ENCODE data around the gene LRRC7. TPM values are rescaled to one million over a fixed set of nuclear protein-coding genes. Genes with fewer than 3 reads are reported as not detected.
"Not testable (repeated sequence)": the region's sequence is repeated elsewhere in the genome, so short reads cannot be mapped to it uniquely, and the experiment has no call there.

Gene LRRC7
- total RNA-seq, 2 experiments from 2014 or later, result not detected

- ATAC-seq (ENCODE audit: low read depth), result no peak
- no peak overlapping the region for H3K4me3 Mint-ChIP-seq
- no peaks in the 10 kb centered on the region for H3K27me3 Mint-ChIP-seq
- H3K27ac Mint-ChIP-seq, result no peak overlapping the region
- H3K36me3 Mint-ChIP-seq, result no peaks in the 10 kb centered on the region
- POLR2A ChIA-PET, result no interaction called here
- no peaks in the 10 kb centered on the region for H3K4me1 Mint-ChIP-seq
- H3K9me3 Mint-ChIP-seq, result peaks cover 2% of the 10 kb centered on the region
- DNase-seq, result no peak
Measured at GRCh38 chr1:69852151-69852550, 284.4 kb downstream of the LRRC7 start.

GRCh38 chr1:69852706-69853105, 285.0 kb downstream of the LRRC7 start:
- Mint-ChIP-seq H3K4me3 (no peak overlapping the region), H3K36me3 (no peaks in the 10 kb centered on the region), H3K27ac (no peak overlapping the region), H3K4me1 (no peaks in the 10 kb centered on the region), H3K27me3 (no peaks in the 10 kb centered on the region), H3K9me3 (peaks cover 1% of the 10 kb centered on the region)
- no peak for DNase-seq
- ATAC-seq (ENCODE audit: low read depth), result no peak
- POLR2A ChIA-PET, result no interaction called here

- DNase-seq, result no peak
- peaks cover 2% of the 10 kb centered on the region for H3K9me3 Mint-ChIP-seq
- H3K4me1 Mint-ChIP-seq, result no peaks in the 10 kb centered on the region
- H3K27ac Mint-ChIP-seq, result no peak overlapping the region
- no peaks in the 10 kb centered on the region for H3K27me3 Mint-ChIP-seq
- no peak for ATAC-seq (ENCODE audit: low read depth)
- POLR2A ChIA-PET, result no interaction called here
- no peak overlapping the region for H3K4me3 Mint-ChIP-seq
- no peaks in the 10 kb centered on the region for H3K36me3 Mint-ChIP-seq
Measured at GRCh38 chr1:69858534-69858933, 290.8 kb downstream of the LRRC7 start.

- Mint-ChIP-seq H3K4me1 (no peaks in the 10 kb centered on the region), H3K4me3 (no peak overlapping the region), H3K27ac (no peak overlapping the region), H3K27me3 (no peaks in the 10 kb centered on the region), H3K9me3 (peaks cover 2% of the 10 kb centered on the region), H3K36me3 (no peaks in the 10 kb centered on the region)
- DNase-seq, result no peak
- ATAC-seq (ENCODE audit: low read depth), result no peak
- POLR2A ChIA-PET, result no interaction called here
Measured at GRCh38 chr1:69861641-69862040, 293.9 kb downstream of the LRRC7 start.

GRCh38 chr1:69862906-69863305, 295.2 kb downstream of the LRRC7 start:
- Mint-ChIP-seq H3K36me3 (no peaks in the 10 kb centered on the region), H3K27me3 (no peaks in the 10 kb centered on the region), H3K9me3 (no peaks in the 10 kb centered on the region), H3K4me3 (no peak overlapping the region), H3K4me1 (no peaks in the 10 kb centered on the region), H3K27ac (no peak overlapping the region)
- DNase-seq (no peak), ATAC-seq (ENCODE audit: low read depth) (no peak)
- POLR2A ChIA-PET, result no interaction called here

- no peak for DNase-seq
- no peak overlapping the region for H3K4me3 Mint-ChIP-seq
- POLR2A ChIA-PET, result no interaction called here
Measured at GRCh38 chr1:69863704-69864103, 296.0 kb downstream of the LRRC7 start.

GRCh38 chr1:69871412-69871811, 303.7 kb downstream of the LRRC7 start:
- no peak overlapping the region for H3K27ac Mint-ChIP-seq
- H3K4me3 Mint-ChIP-seq, result no peak overlapping the region
- POLR2A ChIA-PET, result no interaction called here
- peaks cover 2% of the 10 kb centered on the region for H3K9me3 Mint-ChIP-seq
- DNase-seq (no peak), ATAC-seq (ENCODE audit: low read depth) (no peak)
- no peaks in the 10 kb centered on the region for H3K27me3 Mint-ChIP-seq
- H3K4me1 Mint-ChIP-seq, result no peaks in the 10 kb centered on the region
- H3K36me3 Mint-ChIP-seq, result no peaks in the 10 kb centered on the region

More at GRCh38 chr1:69863704-69864103, 296.0 kb downstream of the LRRC7 start:
- no peak for ATAC-seq (ENCODE audit: low read depth)
- Mint-ChIP-seq H3K4me1 (no peaks in the 10 kb centered on the region), H3K27ac (no peak overlapping the region), H3K9me3 (peaks cover 2% of the 10 kb centered on the region), H3K36me3 (no peaks in the 10 kb centered on the region), H3K27me3 (no peaks in the 10 kb centered on the region)

GRCh38 chr1:69878338-69878737, 310.6 kb downstream of the LRRC7 start:
- Mint-ChIP-seq H3K27me3 (no peaks in the 10 kb centered on the region), H3K36me3 (no peaks in the 10 kb centered on the region), H3K4me1 (no peaks in the 10 kb centered on the region), H3K4me3 (no peak overlapping the region), H3K9me3 (peaks cover 6% of the 10 kb centered on the region), H3K27ac (no peak overlapping the region)
- DNase-seq (no peak), ATAC-seq (ENCODE audit: low read depth) (no peak)
- POLR2A ChIA-PET, result no interaction called here

GRCh38 chr1:69888016-69888415, 320.3 kb downstream of the LRRC7 start:
- H3K36me3 Mint-ChIP-seq; H3K4me1 Mint-ChIP-seq; H3K27me3 Mint-ChIP-seq; POLR2A ChIA-PET; H3K9me3 Mint-ChIP-seq; ATAC-seq (ENCODE audit: low read depth); DNase-seq; H3K4me3 Mint-ChIP-seq; H3K27ac Mint-ChIP-seq: not testable (repeated sequence)

GRCh38 chr1:69888657-69889056, 320.9 kb downstream of the LRRC7 start:
- DNase-seq, result no peak
- Mint-ChIP-seq H3K4me1 (no peaks in the 10 kb centered on the region), H3K27me3 (no peaks in the 10 kb centered on the region), H3K4me3 (no peak overlapping the region), H3K27ac (no peak overlapping the region), H3K9me3 (peaks cover 9% of the 10 kb centered on the region), H3K36me3 (no peaks in the 10 kb centered on the region)
- POLR2A ChIA-PET, result no interaction called here
- no peak for ATAC-seq (ENCODE audit: low read depth)

GRCh38 chr1:69898403-69898947, 330.8 kb downstream of the LRRC7 start:
- POLR2A ChIA-PET, result no interaction called here
- Mint-ChIP-seq H3K36me3 (no peaks in the 10 kb centered on the region), H3K9me3 (no peaks in the 10 kb centered on the region), H3K27me3 (no peaks in the 10 kb centered on the region), H3K27ac (no peak overlapping the region), H3K4me3 (no peak overlapping the region), H3K4me1 (no peaks in the 10 kb centered on the region)
- DNase-seq (no peak), ATAC-seq (ENCODE audit: low read depth) (no peak)

GRCh38 chr1:69911301-69911801, 343.6 kb downstream of the LRRC7 start:
- ATAC-seq (ENCODE audit: low read depth), result no peak

GRCh38 chr1:69913977-69914376, 346.3 kb downstream of the LRRC7 start:
- Mint-ChIP-seq H3K4me1 (no peaks in the 10 kb centered on the region), H3K27ac (no peak overlapping the region), H3K9me3 (peaks cover 3% of the 10 kb centered on the region), H3K4me3 (no peak overlapping the region), H3K27me3 (no peaks in the 10 kb centered on the region), H3K36me3 (no peaks in the 10 kb centered on the region)
- POLR2A ChIA-PET, result no interaction called here
- DNase-seq (no peak), ATAC-seq (ENCODE audit: low read depth) (no peak)

More at GRCh38 chr1:69911301-69911801, 343.6 kb downstream of the LRRC7 start:
- H3K4me3 Mint-ChIP-seq, result no peak overlapping the region
- H3K27ac Mint-ChIP-seq, result no peak overlapping the region
- H3K27me3 Mint-ChIP-seq, result no peaks in the 10 kb centered on the region
- POLR2A ChIA-PET, result no interaction called here
- no peak for DNase-seq
- H3K36me3 Mint-ChIP-seq, result no peaks in the 10 kb centered on the region
- H3K4me1 Mint-ChIP-seq, result no peaks in the 10 kb centered on the region
- H3K9me3 Mint-ChIP-seq, result peaks cover 3% of the 10 kb centered on the region

- Mint-ChIP-seq H3K27me3 (no peaks in the 10 kb centered on the region), H3K36me3 (no peaks in the 10 kb centered on the region), H3K9me3 (peaks cover 3% of the 10 kb centered on the region), H3K27ac (no peak overlapping the region), H3K4me1 (no peaks in the 10 kb centered on the region), H3K4me3 (no peak overlapping the region)
- POLR2A ChIA-PET, result no interaction called here
- DNase-seq (no peak), ATAC-seq (ENCODE audit: low read depth) (no peak)
Measured at GRCh38 chr1:69914976-69915765, 347.4 kb downstream of the LRRC7 start.
